IgD-negative memory B cell (primary cell): Measurements from ENCODE around the gene GDF7. TPM values are rescaled to one million over a fixed set of nuclear protein-coding genes. Genes with fewer than 3 reads are reported as not detected.

Experiments
- H3K27ac Mint-ChIP-seq, 3 donors: one replicate each; pipeline ENCODE4 v1.8.0; 2020 to 2022; ENCODE audit warnings: mild to moderate bottlenecking in 3 of 3, mixed read lengths in 3 of 3, moderate library complexity in 1 of 3
- H3K27me3 Mint-ChIP-seq: one replicate; pipeline ENCODE4 v1.8.0; 2021; ENCODE audit warnings: mixed read lengths
- H3K36me3 Mint-ChIP-seq: one replicate; pipeline ENCODE4 v1.8.0; 2020; ENCODE audit warnings: mild to moderate bottlenecking, mixed read lengths
- H3K4me1 Mint-ChIP-seq, 3 donors: one replicate each; pipeline ENCODE4 v1.8.0; 2020 to 2022; ENCODE audit warnings: mixed read lengths in 3 of 3, mild to moderate bottlenecking in 1 of 3
- H3K4me3 Mint-ChIP-seq, 4 donors: one replicate each; pipeline ENCODE4 v1.8.0; 2020 to 2022; ENCODE audit warnings: mild to moderate bottlenecking in 4 of 4, mixed read lengths in 4 of 4, moderate library complexity in 3 of 4
- H3K9me3 Mint-ChIP-seq, 3 donors: one replicate each; pipeline ENCODE4 v1.8.0; 2020 to 2021; ENCODE audit warnings: mixed read lengths in 3 of 3, mild to moderate bottlenecking in 1 of 3
- polyA plus RNA-seq: library from polyadenylated mRNA; unstranded; fragments of 300-500 nt; fragmentation: Illumina TruSeq; gene quantifications from one replicate; pipeline ENCODE4 v1.2.3, GENCODE V29; 2021

GDF7 gene
- polyA plus RNA-seq, 1 donor from 2014 or later = 0.74 TPM

DNA sequence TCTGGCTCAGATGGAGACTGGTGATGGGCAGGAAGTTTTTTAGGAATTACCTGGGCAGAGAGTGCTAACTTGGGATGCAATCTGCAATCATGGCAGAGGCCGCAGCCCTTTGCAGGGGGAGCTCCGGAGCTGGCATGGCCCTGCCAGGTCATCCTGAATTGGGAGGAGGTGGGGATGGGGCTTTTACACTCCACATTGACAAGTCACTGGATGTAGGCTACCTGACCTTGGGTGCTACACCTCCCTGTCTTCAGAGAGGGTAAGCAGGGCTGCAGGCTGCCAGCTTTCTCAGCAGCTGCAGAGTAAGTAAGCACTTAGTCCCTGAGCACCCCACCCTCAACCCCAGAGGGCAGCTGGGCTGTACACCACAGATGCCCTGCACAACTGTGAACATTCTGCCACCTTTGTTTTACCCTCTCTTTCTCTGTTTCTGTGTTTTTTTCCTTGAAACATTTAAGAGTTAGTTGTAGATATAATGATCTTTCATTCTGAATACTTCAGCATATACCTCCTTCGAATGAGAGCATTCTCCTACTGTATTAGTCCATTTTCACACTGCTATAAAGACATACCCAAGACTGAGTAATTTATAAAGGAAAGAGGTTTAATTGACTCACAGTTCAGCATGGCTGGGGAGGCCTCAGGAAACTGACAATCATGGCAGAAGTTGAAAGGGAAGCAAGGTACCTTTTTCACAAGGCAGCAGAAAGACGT is 9.3 kb upstream of the GDF7 start:
- peak overlapping the region in 1 of 3 donors; percentile 52 for H3K27ac Mint-ChIP-seq
- no peaks in the 10 kb centered on the region for H3K9me3 Mint-ChIP-seq
- no peaks in the 10 kb centered on the region for H3K36me3 Mint-ChIP-seq
- peaks cover 22% of the 10 kb centered on the region for H3K27me3 Mint-ChIP-seq
- peaks cover 0 to 5% (median 0%) of the 10 kb centered on the region in 3 donors for H3K4me1 Mint-ChIP-seq
- peak overlapping the region in 1 of 4 donors; percentile 64 for H3K4me3 Mint-ChIP-seq

DNA sequence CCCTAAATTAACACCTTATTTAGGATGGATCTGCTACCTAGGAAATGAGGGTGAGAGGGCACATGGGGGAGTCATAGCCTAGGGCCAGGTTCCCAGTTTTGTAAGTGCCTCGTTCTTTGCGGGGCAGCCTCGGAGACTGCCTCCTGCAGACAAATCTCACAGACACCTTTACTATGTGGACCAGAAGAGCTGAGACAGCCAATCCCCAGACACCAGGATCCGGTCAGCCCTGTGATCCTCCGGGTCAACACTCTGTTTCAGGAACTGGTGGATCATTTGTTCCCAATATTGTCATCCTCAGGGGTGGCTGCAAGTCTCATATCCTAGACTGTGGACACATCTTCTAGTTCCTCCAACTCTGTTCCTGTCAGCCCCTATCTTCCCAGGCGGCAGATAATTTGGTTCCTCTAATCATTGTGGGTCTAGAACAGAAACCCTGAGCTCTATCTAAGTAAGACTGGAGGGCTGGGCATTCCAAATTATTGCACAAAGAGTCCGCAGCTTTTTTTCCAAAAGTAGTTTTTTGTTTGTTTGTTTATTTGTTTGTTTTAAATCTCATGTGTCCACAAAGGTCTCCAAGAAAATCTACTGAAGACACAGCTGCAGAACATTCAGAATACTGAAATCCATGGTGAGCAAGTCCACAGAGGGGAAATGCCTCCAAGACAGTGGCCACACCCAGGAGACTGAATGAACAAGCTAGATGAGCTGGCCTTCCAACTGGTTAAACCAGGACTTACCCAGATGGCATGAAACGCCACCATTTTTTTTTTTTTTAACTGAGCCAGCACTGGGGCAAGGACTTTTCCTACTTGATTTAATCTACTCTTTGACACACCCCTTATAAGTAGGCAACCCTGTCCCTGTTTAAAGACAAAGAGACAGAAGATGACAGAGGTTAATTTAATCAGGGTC is 6.2 kb upstream of the GDF7 start:
- peaks cover 25% of the 10 kb centered on the region for H3K27me3 Mint-ChIP-seq
- H3K27ac Mint-ChIP-seq = peak overlapping the region in 1 of 3 donors; percentile 12
- H3K9me3 Mint-ChIP-seq = no peaks in the 10 kb centered on the region
- no peak overlapping the region for H3K4me3 Mint-ChIP-seq
- H3K4me1 Mint-ChIP-seq = peaks cover 12 to 17% (median 14%) of the 10 kb centered on the region in 3 donors
- H3K36me3 Mint-ChIP-seq = no peaks in the 10 kb centered on the region

DNA sequence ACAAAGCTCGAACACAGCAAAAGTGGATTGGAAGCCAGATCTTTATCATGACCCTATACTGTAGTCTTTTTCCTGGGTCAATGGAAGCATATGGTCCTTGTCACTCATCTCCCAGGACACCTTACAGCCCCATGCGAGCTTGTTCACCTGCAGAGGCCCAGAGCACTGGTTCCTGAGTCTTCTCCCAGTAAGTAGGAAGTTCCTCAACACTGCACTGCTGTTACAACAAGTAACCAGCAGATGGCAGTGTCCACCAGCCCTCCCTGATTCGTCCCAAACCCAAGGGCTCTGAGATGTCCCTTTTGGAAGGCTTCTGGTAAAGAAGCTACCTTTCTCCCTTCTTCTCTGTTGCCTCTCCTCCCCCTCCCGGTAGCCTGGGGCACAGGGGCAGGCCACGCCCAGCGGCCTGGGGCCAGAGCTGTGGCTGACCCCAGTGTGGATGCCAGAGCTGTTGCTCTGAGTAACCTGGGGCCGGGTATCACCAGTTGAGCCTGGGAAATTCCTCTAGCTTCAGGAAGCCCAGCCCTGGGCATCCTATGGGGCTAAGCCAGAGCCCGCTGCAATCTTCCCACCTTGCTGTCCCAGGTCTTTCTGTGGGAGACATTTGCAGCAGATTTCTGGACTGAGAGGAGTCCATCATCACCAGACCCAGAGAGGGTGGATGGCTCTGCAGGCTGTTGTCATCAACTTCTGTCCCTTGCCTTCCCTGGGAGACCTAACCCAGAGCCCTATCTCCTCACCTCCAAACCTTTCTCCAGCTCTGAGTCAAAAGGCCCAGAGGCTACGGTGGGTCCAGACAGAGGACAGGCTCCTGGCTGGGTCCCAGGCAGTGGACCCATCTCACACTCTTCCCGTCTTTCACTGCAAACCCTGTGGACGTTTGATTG is 5.3 kb upstream of the GDF7 start:
- Mint-ChIP-seq H3K36me3 (no peaks in the 10 kb centered on the region), H3K27ac (peak overlapping the region in 1 of 3 donors; percentile 12), H3K27me3 (peaks cover 30% of the 10 kb centered on the region), H3K9me3 (no peaks in the 10 kb centered on the region), H3K4me1 (peaks cover 12 to 16% (median 15%) of the 10 kb centered on the region in 3 donors), H3K4me3 (peak overlapping the region in 1 of 4 donors; percentile 66)

DNA sequence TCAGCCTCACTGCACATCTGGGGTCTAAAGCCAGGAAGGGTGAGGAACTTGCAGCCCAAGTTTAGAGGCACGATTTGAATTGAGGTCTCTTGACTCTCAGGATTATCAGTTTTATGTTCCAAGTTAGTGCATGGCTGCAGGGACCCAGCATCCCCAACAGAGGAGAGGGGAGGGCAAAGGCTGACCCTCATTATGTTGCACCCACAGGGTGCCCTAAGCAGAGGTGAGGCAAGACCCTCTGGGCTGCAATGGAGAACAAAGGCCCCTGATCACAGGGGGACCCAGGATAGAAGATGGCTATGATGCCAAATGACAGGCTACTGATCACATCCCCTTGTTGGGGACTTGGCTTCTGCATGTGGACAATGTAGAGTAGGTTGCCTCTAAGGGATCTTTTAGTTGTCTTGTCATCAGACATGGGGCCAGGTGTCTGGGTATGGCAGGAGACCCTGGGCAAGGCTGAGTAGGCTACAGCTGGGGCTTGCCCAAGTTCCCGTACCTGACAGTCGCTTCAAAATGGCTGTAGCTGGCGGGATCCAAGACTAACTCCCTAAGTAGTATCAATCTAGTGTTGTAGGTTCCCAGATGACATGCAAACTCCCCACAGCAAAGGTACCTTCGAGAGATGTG is 4.5 kb upstream of the GDF7 start:
- no peaks in the 10 kb centered on the region for H3K36me3 Mint-ChIP-seq
- H3K4me3 Mint-ChIP-seq = no peak overlapping the region
- peak overlapping the region in 2 of 3 donors; percentile 12 to 41 for H3K27ac Mint-ChIP-seq
- no peaks in the 10 kb centered on the region for H3K9me3 Mint-ChIP-seq
- H3K27me3 Mint-ChIP-seq = peaks cover 27% of the 10 kb centered on the region
- H3K4me1 Mint-ChIP-seq = peaks cover 12 to 16% (median 15%) of the 10 kb centered on the region in 3 donors

DNA sequence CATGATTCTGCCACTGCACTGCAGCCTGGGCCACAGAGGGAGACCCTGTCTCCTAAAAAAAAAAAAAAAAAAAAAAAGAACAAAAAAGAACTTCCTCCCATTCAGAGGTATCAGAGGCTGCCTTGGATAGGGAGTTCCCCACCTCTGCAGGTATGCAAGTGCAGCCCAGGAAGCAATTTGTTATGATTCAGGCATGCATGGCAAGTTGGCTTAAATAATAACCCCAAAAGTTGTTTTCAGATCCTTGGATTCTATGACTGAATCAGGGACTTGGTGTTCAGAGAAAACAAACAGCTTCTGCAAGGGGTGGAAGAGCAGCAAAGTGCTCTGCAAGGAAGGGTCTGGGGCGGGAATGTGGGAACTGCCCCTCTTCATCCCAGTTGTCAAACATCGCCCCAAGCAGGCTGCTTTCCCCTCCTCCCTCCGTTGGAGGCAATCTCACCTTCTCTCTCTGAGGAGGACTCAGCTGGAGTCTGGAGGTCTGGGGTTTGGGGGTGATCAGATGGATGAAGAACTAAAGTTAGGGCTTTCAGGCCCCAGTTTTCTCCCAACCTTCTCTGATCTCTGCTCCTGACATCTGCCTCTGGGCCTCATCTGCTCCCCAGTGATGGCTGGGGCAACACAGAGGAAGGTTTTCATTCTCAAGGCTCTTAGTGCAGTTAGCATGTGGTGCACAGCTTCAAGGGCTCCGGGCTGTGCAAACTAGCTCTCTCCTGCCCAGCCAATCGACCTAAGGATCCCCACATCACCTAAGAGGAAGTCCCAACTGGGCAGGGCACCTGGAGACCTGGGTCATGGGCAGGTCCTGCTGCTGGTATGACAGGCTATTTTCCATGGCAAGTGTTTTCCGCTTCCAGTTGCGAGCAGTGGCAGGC is 3.5 kb upstream of the GDF7 start:
- H3K9me3 Mint-ChIP-seq = no peaks in the 10 kb centered on the region
- peaks cover 32% of the 10 kb centered on the region for H3K27me3 Mint-ChIP-seq
- peak overlapping the region in 2 of 3 donors; percentile 73 to 76 for H3K27ac Mint-ChIP-seq
- peaks cover 16 to 22% (median 22%) of the 10 kb centered on the region in 3 donors for H3K4me1 Mint-ChIP-seq
- H3K36me3 Mint-ChIP-seq = no peaks in the 10 kb centered on the region
- peak overlapping the region in 3 of 4 donors; percentile 37 to 85 (median 44) for H3K4me3 Mint-ChIP-seq

DNA sequence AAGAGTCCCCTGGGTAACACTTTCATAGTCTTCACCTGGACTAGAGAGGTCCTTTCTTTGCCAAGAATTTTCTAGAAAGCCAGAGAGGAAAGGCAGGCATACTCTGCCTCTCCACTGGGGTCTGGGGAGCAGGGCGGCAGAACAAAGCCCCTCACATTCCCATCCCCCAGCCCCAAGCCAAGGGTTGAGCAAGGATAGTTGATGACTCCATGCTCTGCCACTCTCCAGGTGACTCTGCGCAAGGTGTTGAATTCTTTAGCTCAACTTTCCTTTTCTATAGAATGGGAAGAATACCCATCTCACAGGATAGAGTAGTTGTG is 2.9 kb upstream of the GDF7 start:
- Mint-ChIP-seq H3K36me3 (no peaks in the 10 kb centered on the region), H3K9me3 (no peaks in the 10 kb centered on the region), H3K4me3 (peak overlapping the region in 2 of 4 donors; percentile 44 to 85), H3K27me3 (peaks cover 33% of the 10 kb centered on the region), H3K27ac (peak overlapping the region in 2 of 3 donors; percentile 73 to 76), H3K4me1 (peaks cover 16 to 22% (median 22%) of the 10 kb centered on the region in 3 donors)

DNA sequence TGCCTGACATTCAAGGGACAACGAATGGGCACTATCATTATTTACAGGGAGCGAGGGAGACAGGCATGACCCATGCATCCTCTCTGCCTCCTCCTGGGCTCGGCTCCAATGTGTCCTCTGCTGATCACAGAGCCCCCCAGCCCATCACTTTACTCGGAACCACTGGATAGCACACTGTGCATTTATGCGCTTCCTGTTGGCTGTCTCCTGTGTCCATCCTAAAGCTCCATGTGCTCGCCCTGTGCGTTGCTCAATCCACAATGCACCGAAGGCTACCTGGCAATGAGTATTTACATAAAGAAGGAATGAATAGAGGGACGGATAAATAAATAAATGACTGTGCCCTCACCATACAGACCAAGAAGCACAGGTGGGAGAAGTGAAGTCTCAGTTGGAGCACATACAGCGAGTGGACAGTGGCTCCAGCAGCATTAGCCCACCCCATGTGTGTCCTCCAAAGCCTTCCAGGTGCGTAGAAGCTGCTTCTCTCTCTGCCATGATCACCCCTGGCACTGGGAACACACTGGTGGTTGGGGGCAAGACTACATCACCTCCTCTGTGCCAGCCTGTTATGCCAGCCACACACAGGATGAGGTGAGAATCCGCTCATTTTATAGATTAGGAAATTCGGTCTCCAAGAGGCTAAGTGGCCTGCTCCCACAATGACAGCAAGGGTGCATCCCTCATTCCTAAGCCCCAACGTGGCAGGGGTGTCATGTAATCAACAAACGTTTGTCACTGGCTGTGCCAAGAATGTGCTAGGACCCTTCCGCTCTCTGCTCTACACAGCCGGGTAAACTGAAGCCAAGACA is 2.3 kb upstream of the GDF7 start:
- H3K27me3 Mint-ChIP-seq = peaks cover 34% of the 10 kb centered on the region
- H3K4me1 Mint-ChIP-seq = peaks cover 20 to 23% (median 22%) of the 10 kb centered on the region in 3 donors
- peak overlapping the region in 1 of 3 donors; percentile 73 for H3K27ac Mint-ChIP-seq
- H3K36me3 Mint-ChIP-seq = no peaks in the 10 kb centered on the region
- H3K4me3 Mint-ChIP-seq = peak overlapping the region; percentile 20 to 99 (median 87)
- no peaks in the 10 kb centered on the region for H3K9me3 Mint-ChIP-seq

DNA sequence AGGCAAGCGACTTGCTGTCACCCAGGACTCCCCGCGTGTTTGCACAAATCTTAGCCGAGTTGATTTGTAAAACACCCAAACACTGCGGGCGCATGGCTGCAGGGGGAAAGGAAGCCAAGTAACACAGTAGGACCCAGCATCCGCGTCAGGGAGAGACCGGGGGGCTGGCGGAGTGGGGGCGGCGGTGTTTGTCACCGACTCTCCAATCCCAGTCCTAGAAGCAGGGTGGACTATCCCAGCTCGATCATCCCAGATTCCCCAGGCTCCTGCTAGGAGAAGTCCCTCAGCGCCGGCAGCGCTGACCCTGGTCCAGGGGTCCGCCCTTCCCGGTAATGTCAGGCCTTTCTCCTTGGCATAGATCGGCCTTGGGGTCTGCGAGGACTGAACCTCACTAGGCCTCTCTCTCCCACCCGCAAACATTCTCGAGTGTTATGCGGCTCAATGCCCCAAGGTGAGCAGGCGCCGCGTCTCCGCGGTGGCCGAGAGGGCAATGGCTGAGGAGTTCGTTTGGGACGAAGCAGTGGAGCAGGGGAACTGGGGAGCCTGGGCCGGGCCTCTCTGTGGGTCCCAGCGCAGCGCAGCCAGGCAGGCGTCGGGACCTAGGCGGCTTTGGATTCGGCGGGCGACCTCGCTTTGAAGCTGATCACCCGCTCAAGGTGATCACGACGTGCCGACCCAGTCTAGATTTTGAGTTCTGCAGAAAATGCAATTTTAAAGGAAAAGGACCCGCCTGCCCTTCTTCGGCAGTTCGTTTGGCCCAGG is 1.5 kb upstream of the GDF7 start:
- Mint-ChIP-seq H3K9me3 (no peaks in the 10 kb centered on the region), H3K27ac (peak overlapping the region; percentile 50 to 73 (median 63)), H3K4me1 (peaks cover 20 to 26% (median 25%) of the 10 kb centered on the region in 3 donors), H3K27me3 (peaks cover 37% of the 10 kb centered on the region), H3K4me3 (peak overlapping the region; percentile 85 to 99 (median 92)), H3K36me3 (no peaks in the 10 kb centered on the region)

DNA sequence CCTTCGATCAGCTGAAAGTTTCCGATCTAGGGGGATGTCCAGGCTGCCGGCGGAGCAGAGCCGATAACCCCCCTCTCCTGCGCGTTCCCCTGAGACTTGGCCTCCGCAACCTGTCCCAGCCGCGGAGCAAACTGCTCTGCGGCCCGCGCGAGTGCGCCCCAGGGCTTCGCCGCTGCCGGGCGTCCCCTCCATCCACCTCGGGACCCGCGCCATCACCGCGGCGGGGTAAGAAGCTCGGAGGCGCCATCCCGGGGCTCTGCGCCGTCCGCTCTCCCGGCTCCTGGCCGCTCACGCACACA is 990 bp upstream of the GDF7 start:
- peaks cover 33% of the 10 kb centered on the region for H3K27me3 Mint-ChIP-seq
- H3K4me1 Mint-ChIP-seq = peaks cover 20 to 26% (median 25%) of the 10 kb centered on the region in 3 donors
- H3K36me3 Mint-ChIP-seq = no peaks in the 10 kb centered on the region
- peak overlapping the region; percentile 85 to 99 (median 92) for H3K4me3 Mint-ChIP-seq
- no peaks in the 10 kb centered on the region for H3K9me3 Mint-ChIP-seq
- H3K27ac Mint-ChIP-seq = peak overlapping the region; percentile 73 to 93 (median 93)

DNA sequence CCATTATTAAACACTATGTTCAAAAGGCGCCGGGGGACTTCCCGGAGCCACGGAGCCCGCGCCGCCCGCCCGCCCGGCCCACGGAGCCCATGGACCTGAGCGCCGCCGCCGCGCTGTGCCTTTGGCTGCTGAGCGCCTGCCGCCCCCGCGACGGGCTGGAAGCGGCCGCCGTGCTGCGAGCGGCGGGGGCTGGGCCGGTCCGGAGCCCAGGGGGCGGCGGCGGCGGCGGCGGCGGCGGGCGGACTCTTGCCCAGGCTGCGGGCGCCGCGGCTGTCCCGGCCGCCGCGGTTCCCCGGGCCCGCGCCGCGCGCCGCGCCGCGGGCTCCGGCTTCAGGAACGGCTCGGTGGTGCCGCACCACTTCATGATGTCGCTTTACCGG is 197 bp downstream of the GDF7 start:
- no peaks in the 10 kb centered on the region for H3K9me3 Mint-ChIP-seq
- peaks cover 1% of the 10 kb centered on the region for H3K36me3 Mint-ChIP-seq
- H3K4me1 Mint-ChIP-seq = peaks cover 21 to 34% (median 26%) of the 10 kb centered on the region in 3 donors
- H3K4me3 Mint-ChIP-seq = peak overlapping the region; percentile 83 to 99 (median 88)
- H3K27ac Mint-ChIP-seq = no peak overlapping the region
- peaks cover 43% of the 10 kb centered on the region for H3K27me3 Mint-ChIP-seq

DNA sequence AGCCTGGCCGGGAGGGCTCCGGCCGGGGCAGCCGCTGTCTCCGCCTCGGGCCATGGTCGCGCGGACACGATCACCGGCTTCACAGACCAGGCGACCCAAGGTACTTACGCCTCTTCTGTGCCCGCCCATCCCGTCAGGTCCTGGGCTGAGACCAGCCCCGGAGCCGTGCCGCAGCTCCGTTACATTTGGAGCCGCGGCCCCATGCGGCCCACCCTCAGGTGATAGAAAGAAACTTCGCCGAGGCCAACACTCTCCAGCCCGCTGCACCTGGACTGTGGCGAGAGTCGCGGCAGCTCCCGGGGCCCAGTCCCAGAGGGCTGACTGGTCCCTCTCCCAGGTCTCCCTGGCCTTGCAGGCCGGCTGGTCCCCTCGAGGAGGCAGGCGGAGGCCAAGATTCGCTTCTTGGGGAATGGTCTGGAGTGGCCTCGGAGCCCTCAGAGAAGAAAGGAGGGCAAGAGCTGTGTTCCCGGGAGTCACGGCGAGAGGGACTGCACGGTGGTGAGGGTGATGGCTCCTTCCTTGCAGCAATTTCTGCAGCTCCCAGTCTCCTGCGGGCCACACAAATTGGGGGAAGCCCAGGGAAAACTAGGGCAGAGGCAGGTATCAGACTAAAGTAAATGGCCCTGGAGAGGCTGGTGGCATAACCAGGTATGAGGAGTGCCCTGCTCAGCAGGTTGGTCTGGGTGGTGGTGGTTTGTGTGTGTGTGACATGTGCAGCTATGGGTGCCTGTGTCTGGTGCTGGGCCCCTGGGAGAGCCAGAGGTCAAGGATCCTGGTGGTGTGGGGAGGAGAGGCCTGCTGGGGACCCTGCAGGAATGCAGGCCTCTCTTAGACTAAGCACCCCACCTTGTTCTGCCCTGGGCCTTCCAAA is 822 bp downstream of the GDF7 start:
- Mint-ChIP-seq H3K27ac (peak overlapping the region in 2 of 3 donors; percentile 23 to 67), H3K36me3 (peaks cover 1% of the 10 kb centered on the region), H3K9me3 (no peaks in the 10 kb centered on the region)

More for the DNA sequence above, 822 bp downstream of the GDF7 start:
- Mint-ChIP-seq H3K27me3 (peaks cover 46% of the 10 kb centered on the region), H3K4me3 (peak overlapping the region; percentile 81 to 91 (median 86)), H3K4me1 (peaks cover 26 to 34% (median 27%) of the 10 kb centered on the region in 3 donors)
